GOT3 (cell line): ENCODE measurements around the gene ANKRD52.

Source experiments
- DNase-seq: peaks from one replicate; lab custom pipeline; 2025; ENCODE audit warnings: mixed read lengths; lab: John Stamatoyannopoulos, UW

Gene ANKRD52

GRCh38 chr12:56208006-56208405, 50.2 kb downstream of the ANKRD52 start:
- DNase-seq = no peak

- no peak for DNase-seq
Observed at GRCh38 chr12:56206452-56207166, 51.6 kb downstream of the ANKRD52 start.

- no peak for DNase-seq
Observed at GRCh38 chr12:56205445-56205844, 52.7 kb downstream of the ANKRD52 start.

DNA sequence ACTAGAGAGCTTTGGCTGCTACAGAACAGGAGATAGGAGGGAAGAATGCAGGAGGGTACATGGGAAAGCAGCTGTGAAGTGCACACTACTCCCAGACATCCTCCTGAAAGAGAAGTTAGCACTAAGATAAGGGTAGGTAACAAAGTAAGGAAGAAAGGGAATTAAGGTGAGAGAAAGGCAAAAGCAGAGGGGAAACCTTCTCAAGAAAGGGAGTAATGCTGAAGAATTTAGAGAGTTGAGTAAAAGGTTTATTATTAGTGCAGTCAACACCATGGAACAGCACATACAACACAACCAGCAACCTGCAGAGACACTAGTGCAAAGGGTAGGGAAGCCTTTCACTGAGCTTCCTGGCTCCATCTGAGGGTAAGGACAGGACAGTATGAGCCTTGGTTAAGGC, 53.9 kb downstream of the ANKRD52 start:
- DNase-seq = no peak

GRCh38 chr12:56202838-56203237, 55.3 kb downstream of the ANKRD52 start:
- no peak for DNase-seq

DNA sequence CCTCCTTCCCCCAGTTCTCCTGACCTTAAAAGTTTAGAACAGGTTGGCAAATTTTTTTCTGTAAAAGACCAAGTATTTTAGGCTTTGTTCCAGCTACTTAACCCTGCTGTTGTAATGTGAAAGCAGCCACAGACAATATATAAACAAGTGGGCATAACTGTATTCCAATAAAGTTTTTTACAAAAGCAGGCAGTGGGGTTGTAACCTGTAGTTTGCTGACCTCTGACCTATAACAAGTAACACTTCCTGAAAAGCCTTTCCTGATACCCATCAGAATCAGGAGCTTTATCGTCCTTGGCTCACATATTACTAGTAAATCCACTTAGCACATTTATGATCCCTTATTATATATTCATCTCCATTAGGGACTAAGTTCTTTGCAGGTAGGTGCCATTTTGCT, 55.8 kb downstream of the ANKRD52 start:
- no peak for DNase-seq

DNA sequence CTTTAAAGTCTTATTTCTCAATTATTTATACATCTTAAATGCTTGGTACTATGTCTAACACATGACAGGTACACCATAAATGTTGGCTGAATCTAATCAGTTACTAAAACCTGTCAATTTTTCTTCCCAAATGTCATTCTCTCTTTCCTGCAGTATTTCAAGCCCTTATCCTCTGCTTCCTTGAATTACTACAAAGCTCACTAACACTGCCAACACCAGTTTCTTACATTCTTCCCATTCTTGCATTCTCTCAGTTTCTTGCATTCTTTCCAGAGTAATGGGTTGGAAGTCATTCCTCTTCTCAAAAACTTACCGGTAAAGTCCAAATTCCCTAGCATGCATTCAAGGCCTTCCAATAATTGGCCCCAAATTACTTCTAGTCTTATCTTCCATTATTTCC, 59.3 kb downstream of the ANKRD52 start:
- no peak for DNase-seq

DNA sequence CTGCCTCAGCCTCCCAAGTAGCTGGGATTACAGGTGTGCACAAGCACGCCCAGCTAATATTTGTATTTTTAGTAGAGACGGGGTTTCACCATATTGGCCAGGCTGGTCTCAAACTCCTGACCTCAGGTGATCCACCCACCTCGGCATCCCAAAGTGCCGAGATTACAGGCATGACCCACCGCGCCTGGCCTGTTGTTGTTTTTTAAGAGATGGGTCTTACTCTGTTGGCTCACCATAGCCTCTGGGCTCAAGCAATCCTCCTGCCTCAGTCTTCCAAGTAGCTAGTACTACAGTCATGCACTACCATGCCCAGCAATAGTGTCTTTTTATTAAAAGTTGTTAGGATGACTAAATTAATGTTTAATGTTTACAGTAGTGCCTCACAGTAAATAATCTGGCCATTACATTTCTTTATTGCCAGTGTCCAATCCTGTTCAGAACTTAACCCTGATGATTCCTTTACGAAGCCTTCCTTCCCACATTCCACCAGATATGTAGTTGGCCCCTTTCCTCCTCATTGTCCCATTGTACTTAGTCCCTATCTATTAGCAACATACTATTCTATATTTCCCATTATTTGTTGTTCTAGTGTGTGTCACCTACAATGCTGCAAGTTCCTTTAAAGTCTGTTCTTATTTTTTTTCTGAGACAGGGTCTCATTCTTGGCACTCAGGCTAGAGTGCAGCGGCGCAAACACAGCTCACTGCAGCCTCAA, 60.1 kb downstream of the ANKRD52 start:
- no peak for DNase-seq

GRCh38 chr12:56196818-56197550, 61.2 kb downstream of the ANKRD52 start:
- DNase-seq = peak; percentile 13

GRCh38 chr12:56193025-56193578, 65.1 kb downstream of the ANKRD52 start:
- no peak for DNase-seq

DNA sequence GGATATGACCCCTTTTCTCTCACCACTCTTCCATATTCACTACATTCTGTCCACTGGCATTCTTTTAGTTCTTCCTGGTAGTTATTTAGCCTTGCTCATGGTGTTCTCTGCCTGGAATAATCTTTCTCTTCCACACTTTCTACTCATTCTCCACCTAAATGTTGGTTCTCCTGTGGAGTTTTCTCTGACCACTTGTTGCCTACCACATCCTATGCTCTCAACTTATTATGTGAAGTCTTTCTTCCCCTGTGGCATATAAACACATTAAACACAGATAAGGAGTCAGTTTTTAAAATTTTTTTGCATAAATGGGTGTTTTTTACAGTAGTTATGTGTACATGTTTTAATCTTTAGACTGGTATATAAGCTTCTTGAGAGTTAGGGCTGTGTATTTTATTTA, 65.6 kb downstream of the ANKRD52 start:
- DNase-seq = no peak

- DNase-seq = no peak
Observed at GRCh38 chr12:56190695-56191155, 67.5 kb downstream of the ANKRD52 start.

GRCh38 chr12:56189918-56190694, 68.1 kb downstream of the ANKRD52 start:
- DNase-seq = peak; percentile 12

- peak; percentile 36 for DNase-seq
Observed at GRCh38 chr12:56189099-56189917, 68.9 kb downstream of the ANKRD52 start, which contains the start of gene SMARCC2. Gene SMARCC2 (minus strand): TSS chr12:56189483. CDS start chr12:56189461, 22 bp downstream.

GRCh38 chr12:56188778-56189098, 69.4 kb downstream of the ANKRD52 start:
- DNase-seq = no peak

DNA sequence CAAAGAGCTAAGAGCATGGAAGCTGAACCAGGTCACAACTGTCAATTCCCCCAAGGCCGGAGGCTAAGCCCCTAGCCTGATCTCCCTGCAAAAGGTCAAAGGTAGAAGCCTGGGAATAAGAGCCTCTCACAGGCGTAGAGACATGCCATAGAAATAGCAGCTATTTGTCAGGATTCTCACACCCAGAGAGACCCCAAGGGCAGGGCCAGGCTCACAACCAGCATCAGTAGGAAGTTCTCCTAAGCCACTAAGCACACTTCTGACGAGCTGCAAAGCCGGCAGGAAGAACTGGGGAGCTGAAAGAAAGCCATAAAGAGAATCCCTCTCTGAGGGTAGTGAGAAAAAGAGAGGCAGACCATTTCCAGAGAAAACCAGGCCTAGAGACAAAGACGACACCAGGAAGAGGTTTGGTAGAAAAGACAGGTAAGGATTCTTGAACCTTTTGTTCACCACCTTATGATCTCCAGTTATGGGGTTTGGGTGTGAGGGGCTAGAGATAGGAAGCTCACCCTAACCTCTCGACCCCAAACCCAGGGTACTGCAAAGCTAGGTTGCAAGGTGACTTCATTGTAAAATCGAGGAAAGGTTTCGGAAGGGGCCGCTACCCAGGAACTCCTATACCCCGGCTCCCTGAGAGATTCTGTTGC, 69.9 kb downstream of the ANKRD52 start:
- DNase-seq = no peak
